Neuronal stem cell (in vitro differentiated cells): ENCODE results near the gene PKNOX1.
"Not testable (repeated sequence)": the region's sequence is repeated elsewhere in the genome, so short reads cannot be mapped to it uniquely, and the experiment has no call there.

Experiments
- DNase-seq: peaks from one replicate; pipeline ENCODE4 v3.0.0-alpha.2; 2013; ENCODE audit warnings: low spot score
- H2AFZ ChIP-seq: one replicate; pipeline ENCODE4 v1.6.1; 2013; ENCODE audit warnings: mild to moderate bottlenecking, low read length, inconsistent platforms
- H2AK5ac ChIP-seq: 2 replicates; pipeline ENCODE4 v1.6.1; 2013; ENCODE audit warnings: low read depth, mild to moderate bottlenecking, inconsistent platforms, low read length, moderate library complexity, mixed read lengths
- H2BK120ac ChIP-seq: 2 replicates; pipeline ENCODE4 v1.6.1; 2013; ENCODE audit warnings: low read depth, mild to moderate bottlenecking, inconsistent platforms, low read length, moderate library complexity, mixed read lengths
- H2BK12ac ChIP-seq: one replicate; pipeline ENCODE4 v1.6.1; 2013; ENCODE audit warnings: low read length, inconsistent platforms
- H2BK15ac ChIP-seq: 2 replicates; pipeline ENCODE4 v1.6.1; 2013; ENCODE audit warnings: mild to moderate bottlenecking, low read length, inconsistent platforms, mixed read lengths
- H2BK5ac ChIP-seq: one replicate; pipeline ENCODE4 v1.6.1; 2013; ENCODE audit warnings: inconsistent platforms, mild to moderate bottlenecking, low read length, moderate library complexity
- H3K14ac ChIP-seq: one replicate; pipeline ENCODE4 v1.6.1; 2013; ENCODE audit warnings: low read length, inconsistent platforms
- H3K18ac ChIP-seq: 2 replicates; pipeline ENCODE4 v1.6.1; 2013; ENCODE audit warnings: low read length, inconsistent platforms
- H3K23ac ChIP-seq: 2 replicates; pipeline ENCODE4 v1.6.1; 2013; ENCODE audit warnings: low read depth, mild to moderate bottlenecking, mixed read lengths, low read length, inconsistent platforms; ENCODE audit not compliant: poor library complexity
- H3K27ac ChIP-seq: replicated peaks from 3 replicates; pipeline ENCODE4 v1.5.1; 2013; ENCODE audit warnings: low read length, inconsistent platforms
- H3K27me3 ChIP-seq, 3 experiments: 2 replicates each; pipeline ENCODE4 v1.6.1; 2013; ENCODE audit warnings: low read length in 3 of 3, mild to moderate bottlenecking in 2 of 3, inconsistent platforms in 1 of 3, low read depth in 1 of 3, mixed read lengths in 1 of 3, moderate library complexity in 1 of 3; ENCODE audit not compliant: control insufficient read depth in 3 of 3, insufficient read depth in 3 of 3
- H3K36me3 ChIP-seq, 2 donors: replicated peaks in 1 of 2; 2 replicates each; pipeline ENCODE4 v1.6.1; 2013; ENCODE audit warnings: low read length in 2 of 2; ENCODE audit not compliant: control insufficient read depth in 2 of 2, insufficient read depth in 2 of 2
- H3K4ac ChIP-seq: 2 replicates; pipeline ENCODE4 v1.6.1; 2013; ENCODE audit warnings: inconsistent platforms, mild to moderate bottlenecking, low read length, moderate library complexity
- H3K4me1 ChIP-seq, 2 donors: 1 replicate in 1 of 2; 2 replicates in 1 of 2; pipeline ENCODE4 v1.6.1; 2013; ENCODE audit warnings: low read length in 2 of 2, low read depth in 1 of 2; ENCODE audit not compliant: control insufficient read depth in 2 of 2, insufficient read depth in 1 of 2
- H3K4me2 ChIP-seq: one replicate; pipeline ENCODE4 v1.6.1; 2013; ENCODE audit warnings: mild to moderate bottlenecking, low read length, inconsistent platforms; ENCODE audit not compliant: insufficient read depth, poor library complexity, severe bottlenecking
- H3K4me3 ChIP-seq, 2 donors: 2 replicates each; pipeline ENCODE4 v1.5.1; 2013; ENCODE audit warnings: low read length in 2 of 2, mild to moderate bottlenecking in 2 of 2, inconsistent platforms in 1 of 2, moderate library complexity in 1 of 2
- H3K79me1 ChIP-seq: one replicate; pipeline ENCODE4 v1.6.1; 2013; ENCODE audit warnings: low read depth, mild to moderate bottlenecking, inconsistent platforms, low read length, moderate library complexity
- H3K9ac ChIP-seq: one replicate; pipeline ENCODE4 v1.6.1; 2013; ENCODE audit warnings: mild to moderate bottlenecking, low read depth, low read length, inconsistent platforms; ENCODE audit not compliant: poor library complexity
- H3K9me3 ChIP-seq, 2 donors: replicated peaks in 1 of 2; 2 replicates each; pipeline versions ENCODE3 to v1.6.1; 2013; ENCODE audit warnings: low read length in 2 of 2, mild to moderate bottlenecking in 2 of 2, inconsistent platforms in 1 of 2, low read depth in 1 of 2, mixed read lengths in 1 of 2, moderate library complexity in 1 of 2; ENCODE audit not compliant: control insufficient read depth in 2 of 2, insufficient read depth in 1 of 2
- H4K8ac ChIP-seq: one replicate; pipeline ENCODE4 v1.6.1; 2013; ENCODE audit warnings: low read depth, mild to moderate bottlenecking, inconsistent platforms, low read length, moderate library complexity
- H4K91ac ChIP-seq: one replicate; pipeline ENCODE4 v1.6.1; 2013; ENCODE audit warnings: low read length, low read depth, mild to moderate bottlenecking, inconsistent platforms; ENCODE audit not compliant: poor library complexity
- WGBS, 2 donors: extraction: QIAGEN DNeasy Blood & Tissue Kit; methylation state at CpG; one replicate each; pipeline ENCODE4 v1.1.7; 2013; ENCODE audit warnings: missing lambda C conversion rate in 2 of 2, mixed read lengths in 1 of 2; ENCODE audit not compliant: insufficient read length in 2 of 2, insufficient replicate concordance in 1 of 2; ENCODE audit errors: extremely low coverage in 2 of 2; 5-methylcytosine and 5-hydroxymethylcytosine counted together

The PKNOX1 gene

GRCh38 chr21:42989370-42989769, 15.0 kb downstream of the PKNOX1 start:
- H3K4me1 ChIP-seq, H3K9me3 ChIP-seq, H4K91ac ChIP-seq, DNase-seq, H3K4me2 ChIP-seq, H3K14ac ChIP-seq, H3K79me1 ChIP-seq, H2BK120ac ChIP-seq, H2BK15ac ChIP-seq, H2BK12ac ChIP-seq, H3K27ac ChIP-seq, H3K9ac ChIP-seq, H2AK5ac ChIP-seq, H2BK5ac ChIP-seq, H2AFZ ChIP-seq, H3K23ac ChIP-seq, H3K4ac ChIP-seq, H3K27me3 ChIP-seq, H3K18ac ChIP-seq, H4K8ac ChIP-seq, H3K36me3 ChIP-seq, H3K4me3 ChIP-seq: not testable (repeated sequence)
- WGBS, 2 donors: no CpG with 5 or more reads among the region's 9 CpGs

- Histone ChIP-seq H3K18ac (no peak overlapping the region), H3K27me3 (no peaks in the 10 kb centered on the region), H3K9ac (no peak overlapping the region), H3K4me3 (no peak overlapping the region), H3K14ac (no peak overlapping the region), H3K36me3 (no peaks in the 10 kb centered on the region), H2BK5ac (no peak overlapping the region), H3K4me2 (no peak overlapping the region), H3K23ac (no peak overlapping the region), H3K9me3 (no peaks in the 10 kb centered on the region), H2BK15ac (no peak overlapping the region), H4K91ac (no peak overlapping the region), H2BK120ac (no peak overlapping the region), H2AK5ac (no peak overlapping the region), H2BK12ac (no peak overlapping the region), H4K8ac (no peak overlapping the region), H3K27ac (no peak overlapping the region), H3K4ac (no peak overlapping the region), H2AFZ (no peak overlapping the region), H3K4me1 (peaks cover 5 to 6% of the 10 kb centered on the region in 2 donors), H3K79me1 (no peaks in the 10 kb centered on the region)
- no CpG with 5 or more reads among the region's 10 CpGs for WGBS, 2 donors
- no peak for DNase-seq
Observed at GRCh38 chr21:42989816-42990650, 15.7 kb downstream of the PKNOX1 start.

GRCh38 chr21:42991992-42992740, 17.8 kb downstream of the PKNOX1 start:
- Histone ChIP-seq H3K4me3 (no peak overlapping the region), H3K27ac (no peak overlapping the region)

GRCh38 chr21:42993051-42993712, 18.8 kb downstream of the PKNOX1 start:
- Histone ChIP-seq H3K4ac (no peak overlapping the region), H4K8ac (no peak overlapping the region), H2AFZ (no peak overlapping the region), H2AK5ac (no peak overlapping the region), H2BK12ac (no peak overlapping the region), H3K36me3 (no peaks in the 10 kb centered on the region), H3K27me3 (no peaks in the 10 kb centered on the region), H3K14ac (no peak overlapping the region), H3K79me1 (no peaks in the 10 kb centered on the region), H3K4me1 (peaks cover 5 to 6% of the 10 kb centered on the region in 2 donors), H3K9me3 (peaks cover 5 to 6% of the 10 kb centered on the region in 2 donors), H2BK120ac (no peak overlapping the region), H3K4me2 (no peak overlapping the region), H3K23ac (peak overlapping the region; percentile 69), H2BK5ac (no peak overlapping the region), H3K9ac (no peak overlapping the region), H3K18ac (no peak overlapping the region), H2BK15ac (no peak overlapping the region), H3K4me3 (no peak overlapping the region), H4K91ac (no peak overlapping the region), H3K27ac (peak overlapping the region; percentile 24)
- DNase-seq: no peak
- no CpG with 5 or more reads among the region's 16 CpGs for WGBS, 2 donors

More at GRCh38 chr21:42991992-42992740, 17.8 kb downstream of the PKNOX1 start:
- Histone ChIP-seq H2BK5ac (no peak overlapping the region), H3K23ac (no peak overlapping the region), H2BK15ac (no peak overlapping the region), H2AK5ac (no peak overlapping the region), H3K9ac (no peak overlapping the region), H3K14ac (no peak overlapping the region), H4K8ac (no peak overlapping the region), H3K4me1 (peaks cover 5 to 6% of the 10 kb centered on the region in 2 donors), H3K79me1 (no peaks in the 10 kb centered on the region), H3K18ac (no peak overlapping the region), H3K9me3 (peaks cover 0 to 2% of the 10 kb centered on the region in 2 donors), H3K36me3 (no peaks in the 10 kb centered on the region), H3K4me2 (no peak overlapping the region), H4K91ac (no peak overlapping the region), H3K27me3 (no peaks in the 10 kb centered on the region), H2AFZ (no peak overlapping the region), H2BK12ac (no peak overlapping the region), H2BK120ac (no peak overlapping the region), H3K4ac (no peak overlapping the region)
- no CpG with 5 or more reads among the region's 16 CpGs for WGBS, 2 donors
- no peak for DNase-seq
